Tibial artery (tissue), 4 donors: ENCODE data around the gene SAMM50.

Experiments
- DNase-seq, 2 donors: peaks; one replicate each; pipeline ENCODE4 v3.0.0-alpha.2; 2019
- H3K27ac ChIP-seq, 2 donors: fragments of 200-600 bp; sonication (generic) in 1 of 2; 1 replicate in 1 of 2; 2 replicates in 1 of 2; pipeline ENCODE4 v1.5.1; 2018 to 2019; ENCODE audit warnings: mild to moderate bottlenecking in 1 of 2
- H3K27me3 ChIP-seq, 2 donors: fragments of 200-600 bp; sonication (generic) in 1 of 2; one replicate each; pipeline versions ENCODE4 v1.5.1 to v1.6.0; 2016 to 2019
- H3K36me3 ChIP-seq, 3 donors: fragments of 200-600 bp; sonication (generic) in 2 of 3; one replicate each; pipeline ENCODE4 v1.5.1; 2016 to 2019; ENCODE audit warnings: mild to moderate bottlenecking in 2 of 3
- H3K4me1 ChIP-seq, 4 donors: fragments of 200-600 bp; sonication (generic) in 2 of 4; 1 replicate in 3 of 4; 2 replicates in 1 of 4; pipeline ENCODE4 v1.5.1; 2016 to 2019
- H3K4me3 ChIP-seq, 2 donors: fragments of 200-600 bp; sonication (generic) in 1 of 2; 1 replicate in 1 of 2; 2 replicates in 1 of 2; pipeline ENCODE4 v1.5.1; 2018 to 2019; ENCODE audit warnings: mild to moderate bottlenecking in 2 of 2
- H3K9me3 ChIP-seq, 3 donors: fragments of 200-600 bp; sonication (generic) in 1 of 3; one replicate each; pipeline ENCODE4 v1.5.1; 2016 to 2019
- intact Hi-C: fragments of 100-400 bp; cut with DNase I; formaldehyde crosslinking; loops from one replicate; pipeline ENCODE4 v1.15.0; 2023; ENCODE audit warnings: low total_unique reads
- TF ChIP-seq, protein P1 (sequence below), 2 experiments: fragments of 200-600 bp in 1 of 2; fragments of 450-650 bp in 1 of 2; IDR thresholded peaks; one replicate each; pipeline ENCODE4 v1.5.1; 2017 to 2019; ENCODE audit warnings: antibody characterized with exemption in 2 of 2, mild to moderate bottlenecking in 1 of 2, moderate library complexity in 1 of 2

The SAMM50 gene

DNA sequence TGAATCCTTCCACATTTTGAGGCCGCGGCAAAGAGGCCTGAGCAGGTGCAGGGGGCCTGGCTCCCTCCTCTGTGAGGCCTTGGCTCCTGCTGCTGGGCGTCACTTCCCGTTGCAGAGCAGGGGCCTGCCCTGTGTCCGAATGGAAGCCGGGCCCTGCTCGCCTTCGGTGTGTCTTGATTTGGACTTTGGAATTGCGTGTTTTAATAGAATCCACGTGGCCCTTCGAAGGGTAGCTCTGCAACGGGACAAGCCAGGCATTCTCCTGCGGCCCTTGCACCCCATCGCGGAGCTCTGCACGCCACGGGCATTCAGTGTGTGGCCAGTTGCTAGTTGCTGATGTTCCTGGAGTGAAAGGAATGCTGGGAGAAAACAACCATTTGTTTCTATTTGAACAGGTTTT lies 25.8 kb downstream of the SAMM50 start:
- no peak overlapping the region for H3K4me3 ChIP-seq
- H3K27ac ChIP-seq = no peak overlapping the region
- intact Hi-C loops = no loop called here
- no peaks in the 10 kb centered on the region for H3K4me1 ChIP-seq
- TF ChIP-seq, protein P1, sequence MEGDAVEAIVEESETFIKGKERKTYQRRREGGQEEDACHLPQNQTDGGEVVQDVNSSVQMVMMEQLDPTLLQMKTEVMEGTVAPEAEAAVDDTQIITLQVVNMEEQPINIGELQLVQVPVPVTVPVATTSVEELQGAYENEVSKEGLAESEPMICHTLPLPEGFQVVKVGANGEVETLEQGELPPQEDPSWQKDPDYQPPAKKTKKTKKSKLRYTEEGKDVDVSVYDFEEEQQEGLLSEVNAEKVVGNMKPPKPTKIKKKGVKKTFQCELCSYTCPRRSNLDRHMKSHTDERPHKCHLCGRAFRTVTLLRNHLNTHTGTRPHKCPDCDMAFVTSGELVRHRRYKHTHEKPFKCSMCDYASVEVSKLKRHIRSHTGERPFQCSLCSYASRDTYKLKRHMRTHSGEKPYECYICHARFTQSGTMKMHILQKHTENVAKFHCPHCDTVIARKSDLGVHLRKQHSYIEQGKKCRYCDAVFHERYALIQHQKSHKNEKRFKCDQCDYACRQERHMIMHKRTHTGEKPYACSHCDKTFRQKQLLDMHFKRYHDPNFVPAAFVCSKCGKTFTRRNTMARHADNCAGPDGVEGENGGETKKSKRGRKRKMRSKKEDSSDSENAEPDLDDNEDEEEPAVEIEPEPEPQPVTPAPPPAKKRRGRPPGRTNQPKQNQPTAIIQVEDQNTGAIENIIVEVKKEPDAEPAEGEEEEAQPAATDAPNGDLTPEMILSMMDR (IDR thresholded peaks at IDR 0.05) = no peak
- H3K27me3 ChIP-seq = no peaks in the 10 kb centered on the region
- H3K9me3 ChIP-seq = no peaks in the 10 kb centered on the region
- DNase-seq = no peak
- H3K36me3 ChIP-seq = peaks cover 64 to 97% (median 91%) of the 10 kb centered on the region in 3 donors

DNA sequence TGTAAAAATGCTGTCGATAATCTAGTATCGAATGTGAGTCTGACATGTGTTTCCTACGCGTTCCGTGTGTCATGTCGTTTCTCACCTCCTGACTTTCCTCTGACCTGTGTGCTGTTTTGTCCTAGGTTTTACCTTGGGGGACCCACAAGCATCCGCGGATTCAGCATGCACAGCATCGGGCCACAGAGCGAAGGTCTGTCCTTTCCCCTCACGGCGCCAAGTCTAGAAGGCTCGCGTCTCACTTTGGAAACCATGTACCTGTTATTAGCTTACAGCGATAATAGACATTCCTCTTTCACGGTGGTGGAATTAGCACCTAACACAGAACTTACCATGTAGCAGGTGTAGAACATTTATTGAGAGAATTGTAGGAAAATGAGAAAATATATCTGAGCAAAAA lies 28.6 kb downstream of the SAMM50 start:
- DNase-seq = no peak

DNA sequence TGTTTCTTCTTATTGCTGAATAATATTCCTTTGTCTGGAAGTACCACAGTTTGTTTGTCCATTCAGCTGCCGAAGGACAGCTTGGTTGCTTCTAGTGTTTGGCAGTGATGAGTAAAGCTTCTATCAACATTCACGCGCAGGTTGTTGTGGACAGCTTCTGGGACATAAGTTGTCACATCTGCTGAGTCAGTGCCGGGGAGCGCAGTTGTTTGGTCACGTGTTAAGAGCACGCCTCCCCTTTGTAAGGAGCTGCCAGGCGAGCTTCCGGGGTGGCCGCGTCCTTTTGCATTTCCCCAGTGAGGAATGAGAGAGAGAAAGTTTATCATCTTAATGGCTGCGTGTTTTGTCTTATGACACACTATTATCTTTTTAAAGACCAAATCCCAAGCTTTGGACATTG lies 30.3 kb downstream of the SAMM50 start:
- no peak for DNase-seq
- intact Hi-C loops = no loop called here
- TF ChIP-seq, protein P1 (IDR thresholded peaks at IDR 0.05) = no peak
- Histone ChIP-seq H3K4me1 (no peaks in the 10 kb centered on the region), H3K9me3 (no peaks in the 10 kb centered on the region), H3K27me3 (no peaks in the 10 kb centered on the region), H3K27ac (no peak overlapping the region), H3K4me3 (no peak overlapping the region), H3K36me3 (peaks cover 56 to 91% (median 83%) of the 10 kb centered on the region in 3 donors)

More for the DNA sequence above, 28.6 kb downstream of the SAMM50 start:
- TF ChIP-seq, protein P1 (IDR thresholded peaks at IDR 0.05) = no peak
- no peak overlapping the region for H3K27ac ChIP-seq
- no peaks in the 10 kb centered on the region for H3K4me1 ChIP-seq
- H3K9me3 ChIP-seq = no peaks in the 10 kb centered on the region
- H3K4me3 ChIP-seq = no peak overlapping the region
- H3K27me3 ChIP-seq = no peaks in the 10 kb centered on the region
- intact Hi-C loops = no loop called here
- peaks cover 54 to 91% (median 85%) of the 10 kb centered on the region in 3 donors for H3K36me3 ChIP-seq

DNA sequence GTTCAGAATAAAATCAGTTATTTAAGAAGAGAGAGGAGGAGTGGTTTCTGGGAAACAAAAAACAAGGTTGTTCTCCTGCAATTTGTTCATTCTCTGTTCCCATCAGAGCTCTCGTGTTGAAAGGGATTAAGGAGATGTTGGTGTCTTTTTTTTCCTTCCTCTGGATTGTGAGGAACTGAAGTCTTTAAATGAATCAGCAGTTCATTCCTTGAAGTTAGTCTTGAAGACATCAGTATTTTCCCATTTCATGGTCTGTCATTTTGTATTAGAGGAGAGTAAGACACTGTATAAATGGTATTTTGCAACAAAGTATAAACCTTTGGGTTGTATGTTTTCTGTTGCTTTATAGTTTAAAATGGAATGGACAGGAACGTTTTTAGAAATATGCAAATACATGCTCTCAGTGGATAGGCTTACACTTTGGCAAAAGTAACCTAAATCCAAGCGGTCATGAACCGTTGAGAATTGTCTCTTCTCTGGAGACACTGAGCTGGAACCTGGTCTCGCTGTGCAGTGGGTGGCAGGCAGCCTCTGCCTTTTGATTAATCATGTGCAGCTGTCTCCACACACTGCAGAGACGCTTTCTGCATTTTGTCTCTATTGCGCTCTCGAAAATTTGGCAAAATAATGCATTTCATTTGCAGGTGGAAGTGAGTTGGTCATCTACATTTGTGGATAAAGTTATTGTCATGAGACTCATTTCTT lies 33.0 kb downstream of the SAMM50 start:
- H3K27me3 ChIP-seq = no peaks in the 10 kb centered on the region
- TF ChIP-seq, protein P1 (IDR thresholded peaks at IDR 0.05) = no peak
- no peak overlapping the region for H3K4me3 ChIP-seq
- peak in 1 of 2 donors; percentile 5 for DNase-seq
- H3K9me3 ChIP-seq = no peaks in the 10 kb centered on the region
- no peak overlapping the region for H3K27ac ChIP-seq
- peaks cover 0 to 5% (median 0%) of the 10 kb centered on the region in 4 donors for H3K4me1 ChIP-seq
- intact Hi-C loops = no loop called here
- H3K36me3 ChIP-seq = peaks cover 71 to 91% (median 82%) of the 10 kb centered on the region in 3 donors

DNA sequence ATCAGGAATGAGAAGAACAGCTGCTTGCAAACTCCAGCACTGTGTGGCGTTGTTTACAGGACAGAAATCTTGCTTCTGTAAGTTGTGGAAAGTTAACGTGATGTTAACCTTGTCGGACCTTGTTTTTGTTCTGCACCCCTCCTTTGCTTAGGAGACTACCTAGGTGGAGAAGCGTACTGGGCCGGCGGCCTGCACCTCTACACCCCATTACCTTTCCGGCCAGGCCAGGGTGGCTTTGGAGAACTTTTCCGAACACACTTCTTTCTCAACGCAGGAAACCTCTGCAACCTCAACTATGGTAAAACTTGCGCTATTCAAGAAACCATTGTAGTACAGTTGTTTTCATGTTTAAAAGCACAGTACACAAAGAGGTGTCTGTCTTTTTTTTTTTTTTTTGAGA lies 33.7 kb downstream of the SAMM50 start:
- Histone ChIP-seq H3K27me3 (no peaks in the 10 kb centered on the region), H3K4me1 (peaks cover 0 to 6% (median 0%) of the 10 kb centered on the region in 4 donors), H3K4me3 (no peak overlapping the region), H3K9me3 (no peaks in the 10 kb centered on the region), H3K27ac (no peak overlapping the region), H3K36me3 (peaks cover 64 to 88% (median 78%) of the 10 kb centered on the region in 3 donors)
- peak in 1 of 2 donors; percentile 25 for DNase-seq
- intact Hi-C loops = no loop called here
- TF ChIP-seq, protein P1 (IDR thresholded peaks at IDR 0.05) = no peak
